Purkinje cell (primary cell): Measurements from ENCODE around the gene SELL. TPM values are rescaled to one million over a fixed set of nuclear protein-coding genes. Genes with fewer than 3 reads are reported as not detected.

Experiments used
- polyA plus RNA-seq: library from polyadenylated mRNA; unstranded; fragments of >200 nt; fragmentation: Nextera tagmentation; gene quantifications from 2 replicates; pipeline ENCODE4 v1.2.1, GENCODE V29; 2014

Gene SELL
- not detected in 2 replicates for polyA plus RNA-seq

GRCh38 chr1:169711469-169712308, at the start of gene SELL:
TSS of gene SELL (minus strand) at chr1:169711620. CDS start at chr1:169711498, 122 bp downstream.

GRCh38 chr1:169733924-169734323, 22.5 kb upstream of the SELL start, which contains the start of gene SELE:
TSS of gene SELE (minus strand) at chr1:169734079. CDS start at chr1:169733612, 467 bp downstream.

Other genes with a start within 250 kb of the SELL start
- 62.1 and 67.6 TPM in 2 replicates for gene SLC19A2, start 225.7 kb downstream of the SELL start, polyA plus RNA-seq
- gene F5, start 125.1 kb downstream of the SELL start, polyA plus RNA-seq, result 0.07 and 1.4 TPM in 2 replicates
- gene SELP, start 81.5 kb downstream of the SELL start, polyA plus RNA-seq, result not detected in 2 replicates
- not detected in 2 replicates for gene SELE, start 22.5 kb upstream of the SELL start, polyA plus RNA-seq
- 9.6 and 24.4 TPM in 2 replicates for gene METTL18, start 83.3 kb upstream of the SELL start, polyA plus RNA-seq
- 3.8 and 5.2 TPM in 2 replicates for gene SCYL3, start 182.3 kb upstream of the SELL start, polyA plus RNA-seq